Measurements from ENCODE around the gene KCNH4. TPM values are rescaled to one million over a fixed set of nuclear protein-coding genes. Genes with fewer than 3 reads are reported as not detected.
"Not testable (repeated sequence)": the region's sequence is repeated elsewhere in the genome, so short reads cannot be mapped to it uniquely, and the experiment has no call there.

Gene KCNH4
- total RNA-seq, 4 donors from 2014 or later = 0.44 to 0.79 (median 0.48) TPM; not detected in 1

DNA sequence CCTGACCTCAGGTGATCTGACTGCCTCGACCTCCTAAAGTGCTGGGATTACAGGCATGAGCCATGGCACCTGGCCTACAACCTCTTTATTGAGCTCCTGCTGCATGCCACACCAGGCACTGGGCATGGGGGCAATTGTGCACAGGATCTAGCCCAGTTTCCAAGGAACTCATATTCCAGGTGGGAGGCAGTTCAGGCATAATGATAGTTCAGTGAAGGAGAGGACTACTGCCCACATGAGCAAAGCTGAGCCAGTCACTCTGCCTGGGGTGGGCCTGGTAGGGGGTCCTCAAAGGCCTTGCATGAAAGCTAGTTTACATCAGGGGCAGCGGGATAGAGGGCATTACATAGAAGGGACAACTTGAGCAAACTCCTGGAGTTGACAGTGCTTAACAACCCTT is 6.9 kb upstream of the KCNH4 start:
- ATAC-seq (ENCODE audit: low FRiP score) = no peak
- TF ChIP-seq, protein P1, sequence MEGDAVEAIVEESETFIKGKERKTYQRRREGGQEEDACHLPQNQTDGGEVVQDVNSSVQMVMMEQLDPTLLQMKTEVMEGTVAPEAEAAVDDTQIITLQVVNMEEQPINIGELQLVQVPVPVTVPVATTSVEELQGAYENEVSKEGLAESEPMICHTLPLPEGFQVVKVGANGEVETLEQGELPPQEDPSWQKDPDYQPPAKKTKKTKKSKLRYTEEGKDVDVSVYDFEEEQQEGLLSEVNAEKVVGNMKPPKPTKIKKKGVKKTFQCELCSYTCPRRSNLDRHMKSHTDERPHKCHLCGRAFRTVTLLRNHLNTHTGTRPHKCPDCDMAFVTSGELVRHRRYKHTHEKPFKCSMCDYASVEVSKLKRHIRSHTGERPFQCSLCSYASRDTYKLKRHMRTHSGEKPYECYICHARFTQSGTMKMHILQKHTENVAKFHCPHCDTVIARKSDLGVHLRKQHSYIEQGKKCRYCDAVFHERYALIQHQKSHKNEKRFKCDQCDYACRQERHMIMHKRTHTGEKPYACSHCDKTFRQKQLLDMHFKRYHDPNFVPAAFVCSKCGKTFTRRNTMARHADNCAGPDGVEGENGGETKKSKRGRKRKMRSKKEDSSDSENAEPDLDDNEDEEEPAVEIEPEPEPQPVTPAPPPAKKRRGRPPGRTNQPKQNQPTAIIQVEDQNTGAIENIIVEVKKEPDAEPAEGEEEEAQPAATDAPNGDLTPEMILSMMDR (IDR thresholded peaks at IDR 0.05) = no peak

GRCh38 chr17:42186191-42186590 is 5.2 kb upstream of the KCNH4 start:
- not testable (repeated sequence) for ATAC-seq (ENCODE audit: low FRiP score); DNase-seq (ENCODE audit: low spot score)

More for the DNA sequence above, 6.9 kb upstream of the KCNH4 start:
- DNase-seq (ENCODE audit: low spot score) = no peak

- TF ChIP-seq, protein P1 (IDR thresholded peaks at IDR 0.05) = no peak
- DNase-seq (ENCODE audit: low spot score) = no peak
- ATAC-seq (ENCODE audit: low FRiP score) = no peak
Observed at GRCh38 chr17:42185621-42185930, 4.6 kb upstream of the KCNH4 start.

DNA sequence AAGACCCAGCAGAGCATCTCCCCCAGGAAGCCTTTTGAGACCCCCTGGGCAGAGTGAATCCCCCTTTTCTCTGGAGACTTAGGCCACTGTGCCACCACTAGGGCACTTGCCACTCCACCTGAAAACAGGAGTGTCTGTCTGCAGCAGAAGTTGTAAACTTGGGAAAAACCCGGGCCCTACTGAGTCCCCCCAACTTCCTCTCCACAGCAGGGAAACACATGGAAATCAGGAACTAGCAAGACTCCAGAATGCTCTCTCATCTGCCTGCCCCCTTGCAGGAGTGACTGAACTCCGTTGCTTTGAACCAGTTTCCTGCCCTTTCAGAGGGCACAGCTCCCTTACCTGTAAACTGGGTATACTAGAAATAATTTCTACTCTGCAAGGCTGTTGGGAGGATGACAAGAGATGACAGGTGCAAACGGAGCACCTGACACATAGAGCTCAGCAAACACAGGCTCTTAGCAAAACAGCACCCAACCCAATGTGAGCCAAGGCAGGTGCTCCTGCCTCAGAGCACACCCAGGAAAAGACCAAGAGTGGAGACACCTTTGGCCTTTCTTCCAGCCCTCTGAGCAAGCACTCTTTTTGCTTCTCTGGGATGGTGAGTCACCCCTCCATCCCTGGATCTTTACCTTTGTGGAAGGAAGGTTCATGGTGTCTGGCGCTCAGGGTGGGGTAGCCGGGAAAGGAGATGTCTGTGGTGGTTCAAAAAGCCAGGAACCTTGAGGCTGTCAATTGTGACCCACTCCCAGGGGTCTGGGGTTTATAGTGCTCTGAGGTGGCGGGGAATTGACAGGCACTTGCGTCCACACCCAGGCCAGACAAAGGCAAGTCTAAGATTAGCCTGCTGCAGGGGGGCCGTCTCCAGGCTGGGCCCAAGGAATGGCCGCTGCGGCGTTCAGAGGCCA is 4.0 kb upstream of the KCNH4 start, which contains the start of gene HCRT:
TSS of gene HCRT (minus strand) at position 740 of the 908 bp plus-strand sequence. CDS start at position 653, 87 bp downstream.
- ATAC-seq (ENCODE audit: low FRiP score) = no peak
- DNase-seq (ENCODE audit: low spot score) = no peak
- TF ChIP-seq, protein P1 (IDR thresholded peaks at IDR 0.05) = no peak

- ATAC-seq (ENCODE audit: low FRiP score) (peak; percentile 79), DNase-seq (ENCODE audit: low spot score) (peak; percentile 57)
- TF ChIP-seq, protein P1 (IDR thresholded peaks at IDR 0.05) = peak in 2 of 3 donors; percentile 50 to 55
Observed at GRCh38 chr17:42183741-42184711, 3.1 kb upstream of the KCNH4 start.

GRCh38 chr17:42182927-42183734 is 2.2 kb upstream of the KCNH4 start:
- DNase-seq (ENCODE audit: low spot score) (no peak), ATAC-seq (ENCODE audit: low FRiP score) (no peak)
- TF ChIP-seq, protein P1 (IDR thresholded peaks at IDR 0.05) = no peak

All from omental fat pad (tissue), 4 donors.